ENCODE results near the gene MPV17L2. TPM values are rescaled to one million over a fixed set of nuclear protein-coding genes. Genes with fewer than 3 reads are reported as not detected.

MPV17L2 gene
- total RNA-seq, 2 experiments from 2014 or later, result 9.2 to 10.9 TPM

- H3K27ac Mint-ChIP-seq, result no peak overlapping the region
- H3K9me3 Mint-ChIP-seq (ENCODE audit: insufficient read depth), result no peaks in the 10 kb centered on the region
- ATAC-seq, result no peak
These were observed 31.4 kb upstream of the MPV17L2 start for GRCh38 chr19:18161636-18162002.

DNA sequence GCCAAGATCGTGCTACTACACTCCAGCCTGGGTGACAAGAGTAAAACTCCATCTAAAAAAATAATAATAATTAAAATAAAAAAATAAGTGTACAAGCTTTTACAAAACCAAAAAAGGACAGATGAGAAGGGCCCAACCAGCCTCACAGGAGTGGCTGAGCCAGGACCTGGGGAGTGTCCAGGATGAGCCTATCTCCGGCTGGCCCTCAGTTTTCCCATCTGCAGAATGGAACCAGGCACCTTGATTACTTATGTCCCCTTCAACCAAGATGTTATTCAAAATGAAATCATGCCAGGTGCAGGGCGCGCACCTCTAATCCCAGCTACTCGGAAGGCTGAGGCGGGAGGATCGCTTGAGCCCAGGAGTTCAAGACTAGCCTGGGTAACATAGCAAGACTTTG is 28.9 kb upstream of the MPV17L2 start:
- ChIA-PET CTCF (interaction anchor here (1.0 kb wide), 1 partner anchor 51 kb away, joined by 4 read pairs; no protein-coding TSS in a partner anchor), POLR2A (no interaction called here)
- Mint-ChIP-seq H3K27ac (no peak overlapping the region), H3K4me3 (no peak overlapping the region), H3K27me3 (ENCODE audit: low read depth) (no peaks in the 10 kb centered on the region), H3K4me1 (ENCODE audit: low read depth) (peaks cover 15% of the 10 kb centered on the region), H3K36me3 (ENCODE audit: low read depth) (peaks cover 5% of the 10 kb centered on the region), H3K9me3 (ENCODE audit: insufficient read depth) (no peaks in the 10 kb centered on the region)
- ATAC-seq, result no peak
- DNase-seq, result no peak

More at GRCh38 chr19:18161636-18162002, 31.4 kb upstream of the MPV17L2 start:
- H3K4me1 Mint-ChIP-seq (ENCODE audit: low read depth), result peaks cover 11% of the 10 kb centered on the region
- ChIA-PET POLR2A (no interaction called here), CTCF (interaction anchor here (0.7 to 2.2 kb wide), 4 partner anchors 13 to 224 kb away, joined by 3 to 6 read pairs (median 3); no protein-coding TSS in a partner anchor)
- no peak for DNase-seq
- H3K36me3 Mint-ChIP-seq (ENCODE audit: low read depth), result peaks cover 2% of the 10 kb centered on the region
- no peaks in the 10 kb centered on the region for H3K27me3 Mint-ChIP-seq (ENCODE audit: low read depth)
- peak overlapping the region; percentile 22 for H3K4me3 Mint-ChIP-seq

- Mint-ChIP-seq H3K4me1 (ENCODE audit: low read depth) (peaks cover 7% of the 10 kb centered on the region), H3K27me3 (ENCODE audit: low read depth) (no peaks in the 10 kb centered on the region), H3K9me3 (ENCODE audit: insufficient read depth) (no peaks in the 10 kb centered on the region), H3K27ac (no peak overlapping the region), H3K36me3 (ENCODE audit: low read depth) (peaks cover 3% of the 10 kb centered on the region), H3K4me3 (no peak overlapping the region)
- POLR2A ChIA-PET, result no interaction called here
- ATAC-seq (no peak), DNase-seq (no peak)
- CTCF ChIA-PET, result interaction anchor here (0.9 to 3.7 kb wide), 5 partner anchors 8 to 159 kb away, joined by 3 to 35 read pairs (median 5); partner anchors contain the start of gene PIK3R2
These were observed 27.0 kb upstream of the MPV17L2 start for GRCh38 chr19:18165794-18166544.

DNA sequence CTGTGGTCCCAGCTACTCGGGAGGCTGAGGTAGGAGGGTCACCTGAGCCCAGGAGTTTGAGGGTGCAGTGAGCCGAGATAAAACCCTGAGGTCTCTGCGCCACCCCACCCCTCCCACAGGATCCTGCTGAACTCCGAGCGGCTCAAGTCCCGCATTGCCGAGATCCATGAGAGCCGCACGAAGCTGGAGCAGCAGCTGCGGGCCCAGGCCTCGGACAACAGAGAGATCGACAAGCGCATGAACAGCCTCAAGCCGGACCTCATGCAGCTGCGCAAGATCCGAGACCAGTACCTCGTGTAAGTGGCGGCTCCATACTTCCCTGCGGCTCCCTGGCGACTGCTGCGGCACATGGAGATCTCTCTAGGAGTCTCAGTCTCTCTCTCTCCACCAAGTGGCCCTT is 26.0 kb upstream of the MPV17L2 start:
- ATAC-seq (no peak), DNase-seq (no peak)
- Mint-ChIP-seq H3K4me1 (ENCODE audit: low read depth) (peaks cover 4% of the 10 kb centered on the region), H3K36me3 (ENCODE audit: low read depth) (peaks cover 3% of the 10 kb centered on the region), H3K9me3 (ENCODE audit: insufficient read depth) (no peaks in the 10 kb centered on the region), H3K27me3 (ENCODE audit: low read depth) (no peaks in the 10 kb centered on the region), H3K4me3 (no peak overlapping the region), H3K27ac (no peak overlapping the region)
- POLR2A ChIA-PET, result no interaction called here
- CTCF ChIA-PET, result interaction anchor here (1.5 to 3.7 kb wide), 3 partner anchors 15 to 160 kb away, joined by 5 to 35 read pairs (median 15); partner anchors contain the start of gene PIK3R2

- no peak overlapping the region for H3K4me3 Mint-ChIP-seq
- no peaks in the 10 kb centered on the region for H3K9me3 Mint-ChIP-seq (ENCODE audit: insufficient read depth)
- H3K27me3 Mint-ChIP-seq (ENCODE audit: low read depth), result no peaks in the 10 kb centered on the region
- DNase-seq, result peak; percentile 75
- CTCF ChIA-PET, result interaction anchor here (0.6 to 3.7 kb wide), 16 partner anchors 10 to 222 kb away, joined by 3 to 35 read pairs (median 4); partner anchors contain the start of gene PIK3R2
- H3K36me3 Mint-ChIP-seq (ENCODE audit: low read depth), result peaks cover 3% of the 10 kb centered on the region
- no peak overlapping the region for H3K27ac Mint-ChIP-seq
- H3K4me1 Mint-ChIP-seq (ENCODE audit: low read depth), result peaks cover 9% of the 10 kb centered on the region
- peak; percentile 98 for ATAC-seq
- POLR2A ChIA-PET, result no interaction called here
These were observed 24.9 kb upstream of the MPV17L2 start for GRCh38 chr19:18167975-18168645.

DNA sequence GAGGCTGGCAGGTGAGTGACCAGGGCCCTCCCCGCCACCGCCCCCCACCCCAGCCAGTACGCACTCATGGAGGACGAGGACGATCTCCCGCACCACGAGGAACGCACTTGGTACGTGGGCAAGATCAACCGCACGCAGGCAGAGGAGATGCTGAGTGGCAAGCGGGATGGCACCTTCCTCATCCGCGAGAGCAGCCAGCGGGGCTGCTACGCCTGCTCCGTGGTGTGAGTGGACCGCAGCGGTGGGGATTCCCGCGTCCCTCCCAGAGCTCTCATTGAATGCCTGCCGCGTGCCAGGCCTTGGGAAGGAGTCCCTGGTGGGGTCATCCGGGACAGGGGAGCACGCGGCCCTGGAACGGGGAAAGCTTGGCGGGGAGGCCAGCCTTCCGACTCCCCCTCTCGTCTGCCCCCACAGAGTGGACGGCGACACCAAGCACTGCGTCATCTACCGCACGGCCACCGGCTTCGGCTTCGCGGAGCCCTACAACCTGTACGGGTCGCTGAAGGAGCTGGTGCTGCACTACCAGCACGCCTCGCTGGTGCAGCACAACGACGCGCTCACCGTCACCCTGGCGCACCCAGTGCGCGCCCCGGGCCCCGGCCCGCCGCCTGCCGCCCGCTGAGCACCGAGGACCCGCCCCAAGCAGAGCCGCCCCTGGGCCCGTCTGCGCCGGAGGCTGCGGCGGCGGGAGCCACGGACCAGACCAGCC is 24.2 kb upstream of the MPV17L2 start:
- H3K4me3 Mint-ChIP-seq, result no peak overlapping the region
- ChIA-PET POLR2A (no interaction called here), CTCF (interaction anchor here (0.9 to 3.7 kb wide), 10 partner anchors 15 to 162 kb away, joined by 3 to 35 read pairs (median 4); partner anchors contain the start of gene PIK3R2)
- DNase-seq (no peak), ATAC-seq (no peak)
- H3K27ac Mint-ChIP-seq, result no peak overlapping the region
- H3K36me3 Mint-ChIP-seq (ENCODE audit: low read depth), result peaks cover 3% of the 10 kb centered on the region
- H3K9me3 Mint-ChIP-seq (ENCODE audit: insufficient read depth), result no peaks in the 10 kb centered on the region
- H3K27me3 Mint-ChIP-seq (ENCODE audit: low read depth), result no peaks in the 10 kb centered on the region
- peaks cover 15% of the 10 kb centered on the region for H3K4me1 Mint-ChIP-seq (ENCODE audit: low read depth)

- ChIA-PET POLR2A (no interaction called here), CTCF (interaction anchor here (1.0 to 1.1 kb wide), 2 partner anchors 10 to 59 kb away, joined by 4 read pairs; no protein-coding TSS in a partner anchor)
- no peak for DNase-seq
- Mint-ChIP-seq H3K27me3 (ENCODE audit: low read depth) (no peaks in the 10 kb centered on the region), H3K4me1 (ENCODE audit: low read depth) (peaks cover 28% of the 10 kb centered on the region), H3K9me3 (ENCODE audit: insufficient read depth) (no peaks in the 10 kb centered on the region), H3K27ac (no peak overlapping the region), H3K4me3 (no peak overlapping the region), H3K36me3 (ENCODE audit: low read depth) (peaks cover 15% of the 10 kb centered on the region)
- no peak for ATAC-seq
These were observed 22.2 kb upstream of the MPV17L2 start for GRCh38 chr19:18170714-18171255.

DNA sequence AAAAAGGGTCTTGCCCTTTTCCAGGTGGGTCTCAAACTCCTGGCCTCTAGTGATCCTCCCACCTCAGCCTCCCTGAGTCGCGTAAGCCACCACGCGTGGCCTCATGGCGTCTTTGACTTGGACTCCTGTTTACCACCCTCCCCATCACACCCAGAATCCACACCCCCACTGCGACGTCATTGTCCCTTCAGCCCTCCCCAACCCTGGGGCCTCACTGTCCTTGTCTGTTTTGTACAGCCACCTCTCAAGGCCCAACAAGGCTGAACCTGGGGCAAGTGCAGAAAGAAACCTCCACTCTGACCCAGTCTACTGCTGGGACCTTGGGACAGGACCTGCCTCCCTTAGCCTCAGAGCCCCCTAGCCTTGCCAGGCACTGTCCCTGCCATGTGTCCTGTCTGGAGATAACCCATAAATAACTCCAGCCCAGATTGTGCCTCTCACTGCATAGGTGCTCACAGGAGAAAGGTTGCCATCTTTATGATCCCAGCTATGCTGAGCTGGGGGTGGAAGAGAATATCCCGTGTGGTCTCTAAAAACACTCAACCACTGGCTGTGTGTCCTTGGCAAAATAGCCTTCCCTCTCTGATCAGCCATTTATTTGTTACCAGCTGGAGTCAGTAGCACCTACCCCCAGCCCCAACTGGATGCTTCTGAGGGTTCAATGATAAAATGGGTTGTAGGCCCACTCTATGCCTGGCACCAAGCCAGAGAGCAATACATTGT is 21.3 kb upstream of the MPV17L2 start:
- POLR2A ChIA-PET, result interaction anchor here (1.0 kb wide), 1 partner anchor 108 kb away, joined by 3 read pairs; no protein-coding TSS in a partner anchor
- H3K4me1 Mint-ChIP-seq (ENCODE audit: low read depth), result peaks cover 33% of the 10 kb centered on the region
- no peaks in the 10 kb centered on the region for H3K9me3 Mint-ChIP-seq (ENCODE audit: insufficient read depth)
- no peak overlapping the region for H3K4me3 Mint-ChIP-seq
- ATAC-seq (no peak), DNase-seq (no peak)
- peaks cover 22% of the 10 kb centered on the region for H3K36me3 Mint-ChIP-seq (ENCODE audit: low read depth)
- peak overlapping the region; percentile 66 for H3K27ac Mint-ChIP-seq
- no peaks in the 10 kb centered on the region for H3K27me3 Mint-ChIP-seq (ENCODE audit: low read depth)
- CTCF ChIA-PET, result no interaction called here

DNA sequence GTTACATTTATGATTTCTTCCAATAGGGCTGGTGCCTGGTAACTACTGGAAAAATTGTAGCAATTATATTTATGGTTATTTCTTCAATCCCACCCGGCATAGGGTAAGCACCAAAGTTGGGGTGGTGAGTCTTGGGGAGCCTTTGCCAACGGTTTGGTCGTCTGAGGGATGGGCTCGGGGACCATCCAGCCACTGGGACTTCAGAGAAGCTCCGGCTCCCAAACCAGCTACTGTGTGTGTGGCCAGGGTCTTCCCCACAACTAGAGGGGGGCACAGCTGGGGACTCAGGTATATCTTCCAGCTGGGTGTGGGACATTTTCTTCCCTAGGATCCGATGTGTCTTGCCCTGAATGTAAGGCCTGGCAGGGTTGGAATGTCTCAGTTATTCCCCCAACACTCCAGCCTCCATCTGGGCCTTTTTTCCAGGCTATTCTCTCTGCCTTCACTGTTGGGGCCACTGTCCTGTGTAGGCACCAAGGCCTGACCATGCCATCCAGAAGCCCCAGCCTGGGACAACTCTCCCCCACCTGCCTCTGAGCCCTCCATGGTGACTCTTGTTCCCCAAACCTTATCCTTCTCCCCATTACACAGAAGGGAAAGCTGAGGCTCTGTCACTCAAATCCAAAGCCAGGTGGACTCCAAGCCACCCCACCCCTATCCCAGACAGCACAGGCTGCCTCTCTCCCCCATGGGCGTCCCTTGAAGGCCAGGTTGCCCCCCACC is 20.5 kb upstream of the MPV17L2 start:
- Mint-ChIP-seq H3K9me3 (ENCODE audit: insufficient read depth) (no peaks in the 10 kb centered on the region), H3K4me3 (peak overlapping the region; percentile 45)
- POLR2A ChIA-PET, result interaction anchor here (1.0 kb wide), 1 partner anchor 107 kb away, joined by 3 read pairs; no protein-coding TSS in a partner anchor

DNA sequence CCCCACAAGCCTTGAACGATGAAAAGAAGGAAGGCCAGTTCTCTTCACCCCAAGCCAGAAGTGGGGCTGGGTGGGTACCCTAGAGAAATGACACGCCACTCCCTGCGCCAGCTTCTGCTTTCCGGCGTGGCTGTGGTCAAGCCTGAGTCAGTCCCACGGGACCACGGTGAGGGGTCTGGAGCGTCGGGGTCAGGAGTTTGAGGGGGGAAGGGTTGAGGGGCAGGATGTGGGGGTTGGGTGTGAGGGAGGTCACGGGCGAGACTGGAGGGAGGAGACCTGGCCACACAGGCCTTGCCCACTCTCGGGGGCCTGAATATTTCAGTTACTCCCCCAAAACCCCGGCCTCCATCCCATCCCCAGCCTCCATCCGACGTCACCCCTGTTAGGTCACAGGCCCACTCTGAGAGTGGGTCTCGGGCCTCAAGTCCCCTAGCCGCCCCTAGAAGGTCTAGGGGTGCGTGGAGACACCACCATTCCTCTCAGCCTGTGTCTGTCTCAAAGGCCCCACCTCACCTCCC is 19.9 kb upstream of the MPV17L2 start:
- ATAC-seq (no peak), DNase-seq (no peak)
- ChIA-PET POLR2A (no interaction called here), CTCF (no interaction called here)
- no peaks in the 10 kb centered on the region for H3K9me3 Mint-ChIP-seq (ENCODE audit: insufficient read depth)
- H3K4me1 Mint-ChIP-seq (ENCODE audit: low read depth), result peaks cover 31% of the 10 kb centered on the region
- peak overlapping the region; percentile 89 for H3K4me3 Mint-ChIP-seq
- no peaks in the 10 kb centered on the region for H3K27me3 Mint-ChIP-seq (ENCODE audit: low read depth)
- peak overlapping the region; percentile 75 for H3K27ac Mint-ChIP-seq
- peaks cover 29% of the 10 kb centered on the region for H3K36me3 Mint-ChIP-seq (ENCODE audit: low read depth)

More for the DNA sequence above, 20.5 kb upstream of the MPV17L2 start:
- ATAC-seq, result no peak
- H3K27me3 Mint-ChIP-seq (ENCODE audit: low read depth), result no peaks in the 10 kb centered on the region
- H3K27ac Mint-ChIP-seq, result peak overlapping the region; percentile 46
- H3K36me3 Mint-ChIP-seq (ENCODE audit: low read depth), result peaks cover 26% of the 10 kb centered on the region
- CTCF ChIA-PET, result no interaction called here
- peaks cover 33% of the 10 kb centered on the region for H3K4me1 Mint-ChIP-seq (ENCODE audit: low read depth)
- no peak for DNase-seq

Measured in activated CD8-positive, alpha-beta T cell treated with anti-CD3 and anti-CD28 coated beads, Interleukin-2, amount 10 ng/mL, durations not matched to agents 7 days and 5 days (primary cell).